Spleen (tissue), 7 donors: Measurements from ENCODE around the gene CLN5.

ENCODE experiments used
- POLR2A ChIP-seq, 3 donors: fragments of 450-650 bp; IDR thresholded peaks; one replicate each; pipeline ENCODE4 v1.5.1; 2017; ENCODE audit warnings: antibody characterized with exemption in 3 of 3, mild to moderate bottlenecking in 1 of 3
- POLR2AphosphoS5 ChIP-seq, 3 donors: sonication (generic); formaldehyde crosslinking; IDR thresholded peaks; one replicate each; pipeline ENCODE4 v1.5.1; 2017; ENCODE audit warnings: antibody characterized with exemption in 3 of 3
- TF ChIP-seq, protein P1 (sequence below), 11 experiments: fragments of 200-600 bp in 7 of 11; fragments of 450-650 bp in 4 of 11; sonication (generic) in 4 of 11; IDR thresholded peaks in 8 of 11; conservative IDR thresholded peaks in 3 of 11; 1 replicate in 7 of 11; 2 replicates in 4 of 11; pipeline versions ENCODE4 v1.4.0 to v1.8.0; 2016 to 2021; ENCODE audit warnings: antibody characterized with exemption in 11 of 11, inconsistent platforms in 4 of 11, mild to moderate bottlenecking in 1 of 11
- donor health status: DM: no; HTN: no; CAD: no; lungs with moderate emphysema.
- donor health status: DM: no; HTN: no; CAD: no.
- donor health status: DM: no; HTN: no; CAD: no.

DNA sequence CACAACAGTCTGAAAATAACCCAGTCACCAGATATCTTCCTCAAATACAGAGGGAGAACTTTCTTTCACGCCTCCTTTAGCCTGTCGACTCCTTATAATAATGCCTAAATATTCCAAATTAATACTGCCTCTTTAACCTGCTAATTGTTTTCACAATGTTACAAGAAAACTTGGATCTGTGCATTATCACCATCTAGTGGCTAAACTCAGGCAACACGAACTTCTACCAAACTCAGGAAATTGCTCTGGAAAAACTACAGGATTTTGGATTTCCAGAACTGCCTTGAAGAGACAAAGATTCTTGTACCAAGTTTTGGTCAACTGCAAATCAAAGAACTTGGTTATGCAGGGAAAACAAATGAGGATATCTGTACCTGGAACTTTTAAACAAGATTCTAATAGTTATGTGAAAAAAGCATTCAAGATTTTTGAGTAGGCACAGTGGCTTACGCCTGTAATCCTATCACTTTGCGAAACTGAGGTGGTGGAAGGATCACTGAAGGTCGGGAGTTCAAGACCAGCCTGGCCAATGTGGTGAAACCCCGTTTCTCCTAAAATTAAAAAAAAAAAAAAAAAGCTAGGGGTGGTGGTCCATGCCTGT lies 10.8 kb downstream of the CLN5 start:
- TF ChIP-seq POLR2A (IDR thresholded peaks at IDR 0.05) = no peak
- TF ChIP-seq, protein P1, sequence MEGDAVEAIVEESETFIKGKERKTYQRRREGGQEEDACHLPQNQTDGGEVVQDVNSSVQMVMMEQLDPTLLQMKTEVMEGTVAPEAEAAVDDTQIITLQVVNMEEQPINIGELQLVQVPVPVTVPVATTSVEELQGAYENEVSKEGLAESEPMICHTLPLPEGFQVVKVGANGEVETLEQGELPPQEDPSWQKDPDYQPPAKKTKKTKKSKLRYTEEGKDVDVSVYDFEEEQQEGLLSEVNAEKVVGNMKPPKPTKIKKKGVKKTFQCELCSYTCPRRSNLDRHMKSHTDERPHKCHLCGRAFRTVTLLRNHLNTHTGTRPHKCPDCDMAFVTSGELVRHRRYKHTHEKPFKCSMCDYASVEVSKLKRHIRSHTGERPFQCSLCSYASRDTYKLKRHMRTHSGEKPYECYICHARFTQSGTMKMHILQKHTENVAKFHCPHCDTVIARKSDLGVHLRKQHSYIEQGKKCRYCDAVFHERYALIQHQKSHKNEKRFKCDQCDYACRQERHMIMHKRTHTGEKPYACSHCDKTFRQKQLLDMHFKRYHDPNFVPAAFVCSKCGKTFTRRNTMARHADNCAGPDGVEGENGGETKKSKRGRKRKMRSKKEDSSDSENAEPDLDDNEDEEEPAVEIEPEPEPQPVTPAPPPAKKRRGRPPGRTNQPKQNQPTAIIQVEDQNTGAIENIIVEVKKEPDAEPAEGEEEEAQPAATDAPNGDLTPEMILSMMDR (IDR thresholded peaks at IDR 0.05 in 8 of 11, conservative IDR thresholded peaks at IDR 0.05 in 3 of 11) = peak in 8 of 11 experiments; percentile 18 to 69 (median 44)
- TF ChIP-seq POLR2AphosphoS5 (IDR thresholded peaks at IDR 0.05) = no peak
